Measurements from ENCODE around the gene CHAMP1.

DNA sequence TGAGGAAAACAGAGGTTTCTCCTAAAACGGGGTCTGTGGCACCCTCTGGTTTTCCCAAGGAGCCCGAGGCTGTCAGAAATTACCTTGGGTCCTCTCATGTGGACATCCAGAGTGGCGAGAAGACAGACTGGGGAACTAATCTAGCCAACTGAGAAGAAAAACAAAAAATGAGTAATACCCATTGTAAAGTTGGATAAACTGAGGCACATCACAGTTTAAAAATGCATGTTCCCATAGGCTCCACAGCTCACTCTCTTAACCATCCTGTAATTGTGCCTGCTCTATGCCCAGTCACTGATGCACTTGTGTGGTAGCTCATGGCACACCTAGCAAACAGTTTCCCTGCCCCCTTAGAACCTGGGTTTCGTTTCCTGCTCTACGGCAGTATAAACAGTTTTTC, 48.1 kb upstream of the CHAMP1 start:
- no peak for TF ChIP-seq CTCF (IDR thresholded peaks at IDR 0.05)
- TF ChIP-seq POLR2A (IDR thresholded peaks at IDR 0.05), result no peak

Data from body of pancreas (tissue), 4 donors.